IMR-90 (cell line): Measurements from ENCODE around the gene PGD. TPM values are rescaled to one million over a fixed set of nuclear protein-coding genes. Genes with fewer than 3 reads are reported as not detected.
"Not testable (repeated sequence)": the region's sequence is repeated elsewhere in the genome, so short reads cannot be mapped to it uniquely, and the experiment has no call there.

Experiments
- ATAC-seq: fragments of 200-7000 bp; cut with Tn5 transposase; 2 replicates; pipeline ENCODE4 v1.9.1; 2020; ENCODE audit warnings: low read depth, mild to moderate bottlenecking, moderate library complexity
- BruUV-seq: library from RNA; stranded (reverse); fragments of 400-500 nt; replicated peaks from 2 replicates; lab custom pipeline; 2021; lab: Mats Ljungman, UMichigan
- CTCF ChIA-PET: fragments of 300-600 bp; formaldehyde crosslinking; extraction: SDS; loops from one replicate; lab custom pipeline; 2021; ENCODE audit warnings: antibody characterized with exemption; lab: Yijun Ruan, JAX
- POLR2A ChIA-PET: fragments of 300-600 bp; sonication (Branson Sonifier 250); formaldehyde crosslinking; loops from one replicate; lab custom pipeline; 2022; ENCODE audit warnings: antibody characterized with exemption; ENCODE audit not compliant: unreplicated experiment; lab: Charles Lee
- DNase-seq: peaks from one replicate; pipeline ENCODE4 v3.0.0; 2013
- H2AFZ ChIP-seq: replicated peaks from 2 replicates; pipeline ENCODE3; 2013; ENCODE audit warnings: low read length, mild to moderate bottlenecking; ENCODE audit not compliant: poor library complexity
- H2AK5ac ChIP-seq: 2 replicates; pipeline ENCODE4 v1.6.1; 2013; ENCODE audit warnings: low read depth, low read length, inconsistent platforms
- H2AK9ac ChIP-seq: replicated peaks from 2 replicates; pipeline ENCODE3; 2013; ENCODE audit warnings: mild to moderate bottlenecking, low read depth, low read length, moderate library complexity; ENCODE audit not compliant: poor library complexity
- H2BK120ac ChIP-seq: 2 replicates; pipeline ENCODE4 v1.6.1; 2013; ENCODE audit warnings: low read depth, low read length, inconsistent platforms
- H2BK15ac ChIP-seq: 3 replicates; pipeline ENCODE4 v1.6.1; 2013; ENCODE audit warnings: low read depth, low read length, inconsistent platforms
- H2BK20ac ChIP-seq: 2 replicates; pipeline ENCODE4 v1.6.1; 2013; ENCODE audit warnings: low read depth, mild to moderate bottlenecking, inconsistent platforms, low read length, moderate library complexity
- H2BK5ac ChIP-seq: 2 replicates; pipeline ENCODE4 v1.6.1; 2013; ENCODE audit warnings: mild to moderate bottlenecking, low read depth, low read length, inconsistent platforms; ENCODE audit not compliant: poor library complexity, severe bottlenecking
- H3K14ac ChIP-seq: replicated peaks from 2 replicates; pipeline ENCODE4 v1.6.1; 2013; ENCODE audit warnings: low read depth, low read length, inconsistent platforms
- H3K18ac ChIP-seq: 2 replicates; pipeline ENCODE4 v1.6.1; 2013; ENCODE audit warnings: low read depth, low read length, control low read depth
- H3K23ac ChIP-seq: 2 replicates; pipeline ENCODE4 v1.6.1; 2013; ENCODE audit warnings: low read depth, low read length, inconsistent platforms
- H3K27ac ChIP-seq: 2 replicates; pipeline ENCODE4 v1.5.1; 2013; ENCODE audit warnings: mild to moderate bottlenecking, control low read depth, low read length; ENCODE audit not compliant: insufficient read depth
- H3K27me3 ChIP-seq: 2 replicates; pipeline ENCODE4 v1.6.1; 2013; ENCODE audit warnings: low read length; ENCODE audit not compliant: control insufficient read depth, insufficient read depth
- H3K36me3 ChIP-seq: 2 replicates; pipeline ENCODE4 v1.6.1; 2013; ENCODE audit warnings: low read length, mixed read lengths; ENCODE audit not compliant: control insufficient read depth, insufficient read depth
- H3K4ac ChIP-seq: 2 replicates; pipeline ENCODE4 v1.6.1; 2013; ENCODE audit warnings: low read depth, low read length, inconsistent platforms
- H3K4me1 ChIP-seq: 2 replicates; pipeline ENCODE4 v1.6.1; 2013; ENCODE audit warnings: low read length, mixed read lengths; ENCODE audit not compliant: control insufficient read depth, insufficient read depth
- H3K4me2 ChIP-seq: 2 replicates; pipeline ENCODE4 v1.6.1; 2013; ENCODE audit warnings: low read depth, mild to moderate bottlenecking, control low read depth, low read length, moderate library complexity
- H3K4me3 ChIP-seq: 2 replicates; pipeline ENCODE4 v1.5.1; 2013; ENCODE audit warnings: low read depth, mild to moderate bottlenecking, control low read depth, low read length, moderate library complexity; ENCODE audit not compliant: insufficient read depth
- H3K56ac ChIP-seq: 2 replicates; pipeline ENCODE4 v1.6.1; 2013; ENCODE audit warnings: low read length, inconsistent platforms; ENCODE audit not compliant: insufficient read depth; ENCODE audit errors: extremely low read depth
- H3K79me1 ChIP-seq, 2 experiments: 2 replicates each; pipeline ENCODE4 v1.6.1; 2013; ENCODE audit warnings: low read length in 2 of 2, inconsistent platforms in 1 of 2, low read depth in 1 of 2
- H3K9ac ChIP-seq: 2 replicates; pipeline ENCODE4 v1.6.1; 2013; ENCODE audit warnings: low read depth, low read length, control low read depth
- H3K9me1 ChIP-seq: 2 replicates; pipeline ENCODE4 v1.6.1; 2013; ENCODE audit warnings: low read length, inconsistent platforms; ENCODE audit not compliant: insufficient read depth
- H3K9me3 ChIP-seq: 2 replicates; pipeline ENCODE4 v1.6.1; 2013; ENCODE audit warnings: low read length; ENCODE audit not compliant: control insufficient read depth, insufficient read depth
- H4K20me1 ChIP-seq: 2 replicates; pipeline ENCODE4 v1.6.1; 2013; ENCODE audit warnings: low read length, inconsistent platforms; ENCODE audit not compliant: insufficient read depth
- H4K5ac ChIP-seq: 2 replicates; pipeline ENCODE4 v1.6.1; 2013; ENCODE audit warnings: mild to moderate bottlenecking, low read depth, low read length, control low read depth
- H4K8ac ChIP-seq, 2 experiments: 2 replicates each; pipeline ENCODE4 v1.6.1; 2013; ENCODE audit warnings: low read depth in 2 of 2, low read length in 2 of 2, control low read depth in 1 of 2, inconsistent platforms in 1 of 2
- H4K91ac ChIP-seq: 2 replicates; pipeline ENCODE4 v1.6.1; 2013; ENCODE audit warnings: low read depth, low read length, inconsistent platforms; ENCODE audit not compliant: insufficient read depth
- BHLHE40 ChIP-seq: fragments of 150-350 bp; IDR thresholded peaks from 2 replicates; pipeline ENCODE4 v1.6.1; 2016; ENCODE audit warnings: mild to moderate bottlenecking, low read depth, low read length
- MAZ ChIP-seq: IDR thresholded peaks from 2 replicates; pipeline ENCODE4 v1.6.1; 2012; ENCODE audit warnings: low read depth, mild to moderate bottlenecking, low read length, improper control_type of control experiment, moderate library complexity, borderline replicate concordance
- NFE2L2 ChIP-seq: fragments of 150-350 bp; IDR thresholded peaks from 2 replicates; pipeline ENCODE4 v1.6.1; 2016; ENCODE audit warnings: low read depth, mild to moderate bottlenecking, low read length
- RAD21 ChIP-seq: IDR thresholded peaks from 2 replicates; pipeline ENCODE4 v1.6.1; 2012; ENCODE audit warnings: low read length, improper control_type of control experiment
- RCOR1 ChIP-seq: IDR thresholded peaks from 2 replicates; pipeline ENCODE4 v1.6.1; 2012; ENCODE audit warnings: mild to moderate bottlenecking, low read length, improper control_type of control experiment; ENCODE audit not compliant: insufficient replicate concordance
- SMC3 ChIP-seq: fragments of 150-350 bp; IDR thresholded peaks from 2 replicates; pipeline ENCODE4 v1.6.1; 2016; ENCODE audit warnings: low read depth, mild to moderate bottlenecking, antibody characterized with exemption, low read length, moderate library complexity
- WGBS, 2 experiments: methylation state at CpG; one replicate each; pipeline versions ENCODE4 v1.1.5 to v1.1.7; 2013; ENCODE audit warnings: missing lambda C conversion rate in 2 of 2; ENCODE audit not compliant: insufficient read length in 1 of 2; ENCODE audit errors: extremely low coverage in 2 of 2; 5-methylcytosine and 5-hydroxymethylcytosine counted together
- dilution Hi-C: fragments of 300-500 bp; cut with HindIII; formaldehyde crosslinking; loops from one replicate; pipeline ENCODE4 v1.14.3; 2018; ENCODE audit warnings: low sequenced_read_pairs; ENCODE audit not compliant: unreplicated experiment
- in situ Hi-C: fragments of 300-500 bp; cut with MboI; formaldehyde crosslinking; loops from 3 replicates; pipeline ENCODE4 v1.14.3; 2019; ENCODE audit warnings: low sequenced_read_pairs, inconsistent platforms, mixed read lengths
- intact Hi-C: fragments of 100-400 bp; cut with micrococcal nuclease; formaldehyde crosslinking; loops from 2 replicates; pipeline ENCODE4 v1.10.0; 2022
- polyA plus RNA-seq, 3 experiments: library from polyadenylated mRNA; depleted of rRNA; stranded (reverse); fragments of >200 nt; gene quantifications; 2 replicates each; pipeline ENCODE4 v1.2.3, GENCODE V29; 2012; ENCODE audit warnings: low replicate concordance in 1 of 3
- total RNA-seq: library from RNA; depleted of rRNA; stranded (reverse); fragments of >200 nt; gene quantifications from 2 replicates; pipeline ENCODE4 v1.2.3, GENCODE V29; 2012
- TF ChIP-seq, protein P1 (sequence below): conservative IDR thresholded peaks from 2 replicates; pipeline ENCODE4 v1.5.1; 2012; ENCODE audit warnings: mild to moderate bottlenecking, low read depth, low read length, improper control_type of control experiment

PGD gene
- total and polyA plus RNA-seq, 2 of the 4 experiments (the other 2 are of a cell fraction), result 118 to 216 TPM

DNA sequence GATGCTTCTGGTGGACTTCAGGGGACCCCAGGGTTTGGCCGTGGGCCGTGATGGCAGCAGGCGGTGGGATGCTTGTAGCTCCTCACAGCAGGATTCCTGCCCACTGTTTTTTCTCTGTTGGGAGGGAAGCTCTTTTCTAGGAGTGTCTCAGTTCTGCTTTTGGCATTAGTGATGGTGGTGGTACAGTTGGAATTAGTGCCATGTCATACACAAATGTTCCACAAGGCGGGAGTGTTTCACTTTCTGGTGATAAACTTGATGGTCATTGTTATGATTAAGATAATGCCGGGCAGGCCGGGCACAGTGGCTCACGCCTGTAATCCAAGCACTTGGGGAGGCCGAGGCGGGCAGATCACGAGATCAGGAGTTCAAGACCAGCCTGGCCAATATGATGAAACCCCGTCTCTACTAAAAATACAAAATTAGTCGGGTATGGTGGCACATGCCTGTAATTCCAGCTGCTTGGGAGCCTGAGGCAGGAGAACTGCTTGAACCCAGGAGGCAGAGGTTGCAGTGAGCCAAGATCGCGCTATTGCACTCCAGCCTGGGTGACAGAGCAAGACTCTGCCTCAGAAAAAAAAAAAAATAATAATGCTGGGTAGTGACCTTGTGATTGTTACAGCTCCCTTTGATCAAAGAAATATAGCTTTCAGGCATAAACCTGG lies 21.4 kb upstream of the PGD start:
- H4K8ac ChIP-seq, H3K9me3 ChIP-seq, H3K18ac ChIP-seq, H3K14ac ChIP-seq, H2BK120ac ChIP-seq, H2AK5ac ChIP-seq, dilution Hi-C loops, H4K20me1 ChIP-seq, H4K91ac ChIP-seq, H3K4ac ChIP-seq, H3K23ac ChIP-seq, H3K4me1 ChIP-seq, H3K9me1 ChIP-seq, H3K79me1 ChIP-seq, H2BK15ac ChIP-seq, BruUV-seq, H3K27me3 ChIP-seq, H3K4me3 ChIP-seq, H3K56ac ChIP-seq, H3K4me2 ChIP-seq, H4K5ac ChIP-seq: not testable (repeated sequence)
- Histone ChIP-seq H3K27ac (0 out of 2 replicates have a peak overlapping the region, but pooled peaks have one; percentile 0), H2BK5ac (peak overlapping the region; percentile 57), H2AK9ac (peak overlapping the region; percentile 57), H3K36me3 (peaks cover 14% of the 10 kb centered on the region), H2BK20ac (peak overlapping the region; percentile 39; the same call in 1 of the 2 replicates), H2AFZ (peak overlapping the region; percentile 78), H3K9ac (0 out of 2 replicates have a peak overlapping the region, but pooled peaks have one; percentile 9)
- CTCF ChIA-PET, result interaction anchor here (0.7 to 1.1 kb wide), 3 partner anchors 21 to 172 kb away, joined by 3 read pairs; partner anchors contain the start of genes CENPS and PGD
- WGBS, 2 experiments, result 40% methylated on average over 5 of the region's 14 CpGs; no CpG with 5 or more reads in 1 of the 2 experiments
- TF ChIP-seq NFE2L2 (peak; percentile 64), SMC3 (peak; percentile 84), RAD21 (peak; percentile 88), BHLHE40 (peak; percentile 72; the same call in 1 of the 2 replicates), MAZ (peak; percentile 16; the same call in 1 of the 2 replicates), RCOR1 (peak; percentile 47)
- TF ChIP-seq, protein P1, sequence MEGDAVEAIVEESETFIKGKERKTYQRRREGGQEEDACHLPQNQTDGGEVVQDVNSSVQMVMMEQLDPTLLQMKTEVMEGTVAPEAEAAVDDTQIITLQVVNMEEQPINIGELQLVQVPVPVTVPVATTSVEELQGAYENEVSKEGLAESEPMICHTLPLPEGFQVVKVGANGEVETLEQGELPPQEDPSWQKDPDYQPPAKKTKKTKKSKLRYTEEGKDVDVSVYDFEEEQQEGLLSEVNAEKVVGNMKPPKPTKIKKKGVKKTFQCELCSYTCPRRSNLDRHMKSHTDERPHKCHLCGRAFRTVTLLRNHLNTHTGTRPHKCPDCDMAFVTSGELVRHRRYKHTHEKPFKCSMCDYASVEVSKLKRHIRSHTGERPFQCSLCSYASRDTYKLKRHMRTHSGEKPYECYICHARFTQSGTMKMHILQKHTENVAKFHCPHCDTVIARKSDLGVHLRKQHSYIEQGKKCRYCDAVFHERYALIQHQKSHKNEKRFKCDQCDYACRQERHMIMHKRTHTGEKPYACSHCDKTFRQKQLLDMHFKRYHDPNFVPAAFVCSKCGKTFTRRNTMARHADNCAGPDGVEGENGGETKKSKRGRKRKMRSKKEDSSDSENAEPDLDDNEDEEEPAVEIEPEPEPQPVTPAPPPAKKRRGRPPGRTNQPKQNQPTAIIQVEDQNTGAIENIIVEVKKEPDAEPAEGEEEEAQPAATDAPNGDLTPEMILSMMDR, result peak; percentile 86
- in situ Hi-C loops, result loop anchor here (5.0 kb wide), 2 partner anchors 40 to 115 kb away; no protein-coding TSS in a partner anchor
- intact Hi-C loops, result loop anchor here (1.0 kb wide), 4 partner anchors 22 to 117 kb away; partner anchors contain the start of gene PGD
- POLR2A ChIA-PET, result interaction anchor here (0.9 kb wide), 1 partner anchor 22 kb away, joined by 3 read pairs; no protein-coding TSS in a partner anchor
- peak; percentile 83 for ATAC-seq
- DNase-seq, result peak; percentile 85
